ENCODE results near the gene PARP15.

GRCh38 chr3:122636697-122637096 lies 59.2 kb downstream of the PARP15 start:
- no peak for TF ChIP-seq POLR2A (IDR thresholded peaks at IDR 0.05; ENCODE audit: low read depth, low read length)
- TF ChIP-seq, protein P1, sequence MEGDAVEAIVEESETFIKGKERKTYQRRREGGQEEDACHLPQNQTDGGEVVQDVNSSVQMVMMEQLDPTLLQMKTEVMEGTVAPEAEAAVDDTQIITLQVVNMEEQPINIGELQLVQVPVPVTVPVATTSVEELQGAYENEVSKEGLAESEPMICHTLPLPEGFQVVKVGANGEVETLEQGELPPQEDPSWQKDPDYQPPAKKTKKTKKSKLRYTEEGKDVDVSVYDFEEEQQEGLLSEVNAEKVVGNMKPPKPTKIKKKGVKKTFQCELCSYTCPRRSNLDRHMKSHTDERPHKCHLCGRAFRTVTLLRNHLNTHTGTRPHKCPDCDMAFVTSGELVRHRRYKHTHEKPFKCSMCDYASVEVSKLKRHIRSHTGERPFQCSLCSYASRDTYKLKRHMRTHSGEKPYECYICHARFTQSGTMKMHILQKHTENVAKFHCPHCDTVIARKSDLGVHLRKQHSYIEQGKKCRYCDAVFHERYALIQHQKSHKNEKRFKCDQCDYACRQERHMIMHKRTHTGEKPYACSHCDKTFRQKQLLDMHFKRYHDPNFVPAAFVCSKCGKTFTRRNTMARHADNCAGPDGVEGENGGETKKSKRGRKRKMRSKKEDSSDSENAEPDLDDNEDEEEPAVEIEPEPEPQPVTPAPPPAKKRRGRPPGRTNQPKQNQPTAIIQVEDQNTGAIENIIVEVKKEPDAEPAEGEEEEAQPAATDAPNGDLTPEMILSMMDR (IDR thresholded peaks at IDR 0.05; ENCODE audit: extremely low read depth in 1 of 2, insufficient read depth in 1 of 2, low read depth in 1 of 2, low read length in 2 of 2): no peak

All from endothelial cell of umbilical vein (primary cell).